Activated naive CD4-positive, alpha-beta T cell treated with anti-CD3 and anti-CD28 coated beads, Interleukin-2, amount 10 ng/mL, durations not matched to agents 7 days and 5 days (primary cell): Measurements from ENCODE around the gene PIK3R5.
"Not testable (repeated sequence)": the region's sequence is repeated elsewhere in the genome, so short reads cannot be mapped to it uniquely, and the experiment has no call there.

Source experiments
- CTCF ChIA-PET: fragments of 350-600 bp; sonication (Branson Sonifier 250); formaldehyde crosslinking; loops from one replicate; lab custom pipeline; 2021; ENCODE audit warnings: antibody characterized with exemption; lab: Charles Lee
- DNase-seq: peaks from one replicate; pipeline ENCODE4 v3.0.0-alpha.2; 2020
- H3K27ac Mint-ChIP-seq: one replicate; pipeline ENCODE4 v1.8.0; 2021; ENCODE audit warnings: mild to moderate bottlenecking, moderate library complexity, mixed read lengths
- H3K27me3 Mint-ChIP-seq: one replicate; pipeline ENCODE4 v1.8.0; 2021; ENCODE audit warnings: mild to moderate bottlenecking, mixed read lengths
- H3K36me3 Mint-ChIP-seq: one replicate; pipeline ENCODE4 v1.8.0; 2021; ENCODE audit warnings: mixed read lengths
- H3K4me1 Mint-ChIP-seq: one replicate; pipeline ENCODE4 v1.8.0; 2021; ENCODE audit warnings: mixed read lengths
- H3K4me3 Mint-ChIP-seq: one replicate; pipeline ENCODE4 v1.8.0; 2021; ENCODE audit warnings: mild to moderate bottlenecking, moderate library complexity, mixed read lengths
- H3K9me3 Mint-ChIP-seq: one replicate; pipeline ENCODE4 v1.8.0; 2021; ENCODE audit warnings: mixed read lengths

The PIK3R5 gene

DNA sequence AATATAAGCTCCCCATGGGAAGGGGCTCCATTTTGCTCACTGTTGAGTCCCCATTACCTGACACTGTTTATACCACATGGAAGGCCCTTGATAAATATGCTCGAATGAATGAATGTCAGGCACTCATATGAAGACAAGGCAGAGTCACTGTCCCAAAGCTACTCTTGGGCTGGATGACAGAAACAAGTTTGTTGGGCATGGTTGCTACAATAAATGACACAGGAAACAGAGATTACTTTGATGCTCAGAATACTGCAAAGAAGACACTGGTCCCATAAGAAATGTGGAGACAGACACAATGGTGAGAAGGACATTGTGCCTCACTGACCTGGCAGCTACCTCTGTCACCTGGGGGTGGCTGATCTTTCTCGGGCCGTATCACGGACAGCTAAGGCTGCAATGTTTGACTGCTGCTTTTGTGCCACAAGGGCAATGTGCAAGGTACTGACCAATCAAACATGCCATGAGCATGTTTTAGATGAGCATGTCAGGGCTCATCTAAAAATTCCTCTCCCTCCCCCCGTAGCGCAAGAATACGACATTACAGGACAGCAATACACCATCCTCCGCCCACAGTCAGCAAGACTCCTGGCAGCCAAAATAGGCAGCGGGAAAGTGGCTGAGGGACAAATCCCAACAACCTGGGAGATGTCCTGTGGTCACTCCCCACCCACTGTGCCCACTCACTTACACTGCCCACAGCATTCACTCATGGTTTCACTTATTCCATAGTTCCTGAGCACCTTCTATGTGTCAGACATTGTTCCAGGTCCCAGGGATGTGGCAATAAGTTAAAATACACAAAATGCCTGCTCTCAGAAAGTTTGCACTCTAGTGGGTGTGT lies 103.1 kb downstream of the PIK3R5 start:
- CTCF ChIA-PET, result interaction anchor here (0.9 to 1.4 kb wide), 3 partner anchors 30 to 141 kb away, joined by 3 to 4 read pairs (median 3); no protein-coding TSS in a partner anchor
- Mint-ChIP-seq H3K4me3 (no peak overlapping the region), H3K27ac (no peak overlapping the region), H3K27me3 (peaks cover 7% of the 10 kb centered on the region), H3K36me3 (peaks cover 15% of the 10 kb centered on the region), H3K4me1 (peaks cover 65% of the 10 kb centered on the region), H3K9me3 (no peaks in the 10 kb centered on the region)
- DNase-seq, result no peak

GRCh38 chr17:8861495-8862181 lies 103.9 kb downstream of the PIK3R5 start:
- H3K27me3 Mint-ChIP-seq, result peaks cover 2% of the 10 kb centered on the region
- no peak for DNase-seq
- no peak overlapping the region for H3K4me3 Mint-ChIP-seq
- H3K27ac Mint-ChIP-seq, result peak overlapping the region; percentile 4
- no peaks in the 10 kb centered on the region for H3K9me3 Mint-ChIP-seq
- peaks cover 17% of the 10 kb centered on the region for H3K36me3 Mint-ChIP-seq
- CTCF ChIA-PET, result interaction anchor here (0.9 to 1.4 kb wide), 3 partner anchors 31 to 141 kb away, joined by 3 to 4 read pairs (median 3); no protein-coding TSS in a partner anchor
- peaks cover 64% of the 10 kb centered on the region for H3K4me1 Mint-ChIP-seq

DNA sequence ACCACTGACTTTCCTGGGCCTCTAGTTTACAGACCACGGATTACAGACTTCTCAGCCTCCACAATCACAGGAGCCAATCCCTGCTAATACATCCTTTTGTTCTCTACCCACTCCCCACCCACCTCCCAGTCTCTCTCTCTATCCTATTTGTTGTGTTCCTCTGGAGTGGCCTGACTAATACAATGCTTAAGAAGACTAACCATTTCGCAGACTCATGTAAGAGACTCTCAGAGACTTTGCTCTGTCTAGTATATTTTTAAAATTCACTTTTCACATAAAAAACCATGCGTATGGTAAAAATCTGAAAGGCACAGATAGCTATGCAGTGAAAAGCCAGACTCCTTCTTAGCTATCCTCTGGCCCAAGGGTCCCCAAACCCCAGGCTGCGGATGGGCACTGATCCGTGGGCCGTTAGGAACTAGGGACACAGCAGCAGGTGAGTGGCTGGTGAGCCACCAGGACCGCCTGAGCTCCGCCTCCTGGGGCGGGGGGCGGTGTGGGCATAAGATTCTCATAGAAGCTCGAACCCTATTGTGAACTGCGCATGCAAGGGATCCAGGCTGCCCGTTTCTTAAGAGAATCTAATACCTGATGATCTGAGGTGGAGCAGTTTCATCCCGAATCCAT lies 105.6 kb downstream of the PIK3R5 start:
- no peak overlapping the region for H3K4me3 Mint-ChIP-seq
- H3K27ac Mint-ChIP-seq, result no peak overlapping the region
- H3K36me3 Mint-ChIP-seq, result peaks cover 18% of the 10 kb centered on the region
- H3K4me1 Mint-ChIP-seq, result peaks cover 68% of the 10 kb centered on the region
- no peaks in the 10 kb centered on the region for H3K27me3 Mint-ChIP-seq
- no peak for DNase-seq
- CTCF ChIA-PET, result interaction anchor here (1.3 kb wide), 1 partner anchor 34 kb away, joined by 7 read pairs; no protein-coding TSS in a partner anchor
- H3K9me3 Mint-ChIP-seq, result no peaks in the 10 kb centered on the region

DNA sequence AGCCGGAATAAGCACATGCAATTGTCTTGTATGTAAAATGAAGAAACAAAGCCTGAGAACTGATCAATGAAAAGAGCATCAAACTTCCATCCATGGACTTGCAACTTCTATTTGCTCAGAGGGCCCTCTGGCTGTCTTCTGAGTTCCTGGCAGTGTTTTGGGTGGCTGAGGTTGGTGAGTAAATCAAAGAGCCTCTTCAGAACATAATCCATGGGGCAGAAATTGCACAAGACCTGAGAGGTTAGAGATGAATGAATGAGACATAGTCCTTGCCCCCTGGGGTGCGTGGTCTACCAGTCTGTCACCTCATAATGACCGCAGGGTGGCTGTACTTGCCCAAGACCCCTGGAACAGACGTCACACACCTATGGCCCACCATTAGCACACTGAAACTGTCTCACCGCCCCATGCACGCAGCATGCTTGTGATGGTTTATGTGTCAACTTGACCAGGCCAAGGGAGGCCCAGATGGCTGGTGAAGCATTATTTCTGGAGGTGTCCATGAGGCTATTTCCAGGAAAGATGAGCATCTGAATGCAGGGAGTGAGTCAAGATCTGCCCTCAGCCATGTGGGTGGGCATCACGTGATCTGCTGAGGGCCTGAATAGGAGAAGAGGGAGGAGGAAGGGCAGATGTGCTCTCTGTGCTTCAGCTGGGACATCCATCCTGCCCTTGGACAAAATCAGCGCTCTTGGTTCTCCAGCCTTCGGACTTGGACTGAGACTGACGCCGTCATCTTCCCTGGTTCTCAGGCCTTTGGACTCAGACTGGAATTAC lies 106.3 kb downstream of the PIK3R5 start:
- Mint-ChIP-seq H3K27me3 (no peaks in the 10 kb centered on the region), H3K36me3 (peaks cover 16% of the 10 kb centered on the region), H3K27ac (peak overlapping the region; percentile 56), H3K9me3 (no peaks in the 10 kb centered on the region), H3K4me3 (no peak overlapping the region), H3K4me1 (peaks cover 65% of the 10 kb centered on the region)
- DNase-seq, result no peak
- CTCF ChIA-PET, result interaction anchor here (0.5 to 1.1 kb wide), 2 partner anchors 8 to 184 kb away, joined by 3 to 4 read pairs; partner anchors contain the start of gene PIK3R6

- peak; percentile 69 for DNase-seq
- peak overlapping the region; percentile 81 for H3K27ac Mint-ChIP-seq
- H3K27me3 Mint-ChIP-seq, result no peaks in the 10 kb centered on the region
- peaks cover 65% of the 10 kb centered on the region for H3K4me1 Mint-ChIP-seq
- CTCF ChIA-PET, result interaction anchor here (0.7 to 1.2 kb wide), 4 partner anchors 9 to 175 kb away, joined by 3 to 5 read pairs (median 4); partner anchors contain the start of gene PIK3R6
- H3K4me3 Mint-ChIP-seq, result peak overlapping the region; percentile 57
- peaks cover 14% of the 10 kb centered on the region for H3K36me3 Mint-ChIP-seq
- H3K9me3 Mint-ChIP-seq, result no peaks in the 10 kb centered on the region
Observed at GRCh38 chr17:8857919-8858318, 107.6 kb downstream of the PIK3R5 start.

GRCh38 chr17:8856869-8857575 lies 108.5 kb downstream of the PIK3R5 start:
- Mint-ChIP-seq H3K4me3 (peak overlapping the region; percentile 14), H3K36me3 (peaks cover 9% of the 10 kb centered on the region), H3K4me1 (peaks cover 56% of the 10 kb centered on the region), H3K27ac (peak overlapping the region; percentile 81), H3K9me3 (no peaks in the 10 kb centered on the region), H3K27me3 (no peaks in the 10 kb centered on the region)
- no peak for DNase-seq
- CTCF ChIA-PET, result interaction anchor here (0.7 to 1.1 kb wide), 3 partner anchors 38 to 174 kb away, joined by 3 read pairs; no protein-coding TSS in a partner anchor

DNA sequence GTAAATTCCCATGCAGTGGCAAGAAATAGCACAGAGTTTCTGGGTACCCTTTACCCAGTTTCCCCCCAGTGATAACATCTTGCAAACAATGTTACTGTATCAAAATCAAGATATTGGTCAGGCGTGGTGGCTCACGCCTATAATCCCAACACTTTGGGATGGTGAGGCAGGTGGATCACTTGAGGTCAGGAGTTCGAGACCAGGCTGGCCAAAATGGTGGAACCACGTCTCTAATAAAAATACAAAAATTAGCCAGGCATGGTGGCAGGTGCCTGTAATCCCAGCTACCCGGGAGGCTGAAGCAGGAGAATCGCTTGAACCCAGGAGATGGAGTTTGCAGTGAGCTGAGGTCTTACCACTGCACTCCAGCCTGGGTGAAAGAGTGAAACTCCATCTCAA lies 109.3 kb downstream of the PIK3R5 start:
- H3K36me3 Mint-ChIP-seq, result peaks cover 11% of the 10 kb centered on the region
- CTCF ChIA-PET, result interaction anchor here (1.1 kb wide), 1 partner anchor 39 kb away, joined by 3 read pairs; no protein-coding TSS in a partner anchor
- DNase-seq, H3K27ac Mint-ChIP-seq, H3K9me3 Mint-ChIP-seq, H3K4me3 Mint-ChIP-seq, H3K27me3 Mint-ChIP-seq: not testable (repeated sequence)
- H3K4me1 Mint-ChIP-seq, result peaks cover 48% of the 10 kb centered on the region

DNA sequence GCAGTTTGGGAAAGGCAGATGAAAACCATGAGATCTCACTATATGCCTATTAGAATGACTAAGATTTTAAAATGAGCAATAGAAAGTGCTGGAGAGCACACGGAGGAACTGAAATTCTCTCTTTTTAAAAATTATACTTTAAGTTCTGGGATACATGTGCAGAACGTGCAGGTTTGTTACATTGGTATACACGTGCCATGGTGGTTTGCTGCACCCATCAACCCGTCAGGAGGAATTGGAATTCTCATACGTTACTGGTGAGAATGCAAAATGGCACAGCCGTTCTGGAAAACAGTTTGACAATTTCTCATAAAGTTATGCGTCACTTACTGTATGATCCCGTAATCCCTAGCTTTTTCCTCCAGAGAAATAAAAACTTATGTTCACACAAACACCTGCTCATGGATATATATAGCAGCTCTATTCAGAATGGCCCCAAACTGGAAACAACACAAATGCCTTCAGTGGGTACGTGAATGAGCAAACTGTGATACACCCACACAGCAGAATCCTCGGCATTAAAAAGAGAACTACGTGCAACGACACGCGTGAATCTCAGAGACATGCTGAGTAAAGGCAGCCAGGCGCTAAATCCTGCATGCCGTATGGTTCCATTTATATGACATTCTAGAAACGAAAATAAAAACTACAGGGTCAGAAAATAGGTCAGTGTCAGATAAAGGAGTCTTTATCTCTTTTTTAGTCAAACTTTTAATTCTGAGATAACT lies 109.9 kb downstream of the PIK3R5 start:
- H3K36me3 Mint-ChIP-seq, result peaks cover 11% of the 10 kb centered on the region
- no peak overlapping the region for H3K4me3 Mint-ChIP-seq
- DNase-seq, result no peak
- no peak overlapping the region for H3K27ac Mint-ChIP-seq
- no peaks in the 10 kb centered on the region for H3K9me3 Mint-ChIP-seq
- H3K27me3 Mint-ChIP-seq, result no peaks in the 10 kb centered on the region
- H3K4me1 Mint-ChIP-seq, result peaks cover 43% of the 10 kb centered on the region
- CTCF ChIA-PET, result no interaction called here

- no peaks in the 10 kb centered on the region for H3K27me3 Mint-ChIP-seq
- H3K4me1 Mint-ChIP-seq, result peaks cover 12% of the 10 kb centered on the region
- peaks cover 17% of the 10 kb centered on the region for H3K36me3 Mint-ChIP-seq
- CTCF ChIA-PET, result no interaction called here
- no peak overlapping the region for H3K4me3 Mint-ChIP-seq
- H3K9me3 Mint-ChIP-seq, result no peaks in the 10 kb centered on the region
- H3K27ac Mint-ChIP-seq, result no peak overlapping the region
- no peak for DNase-seq
Observed at GRCh38 chr17:8851600-8851999, 113.9 kb downstream of the PIK3R5 start.

GRCh38 chr17:8849311-8850041 lies 116.0 kb downstream of the PIK3R5 start:
- H3K4me3 Mint-ChIP-seq, result no peak overlapping the region
- H3K27me3 Mint-ChIP-seq, result no peaks in the 10 kb centered on the region
- CTCF ChIA-PET, result interaction anchor here (1.4 kb wide), 1 partner anchor 46 kb away, joined by 4 read pairs; no protein-coding TSS in a partner anchor
- no peak overlapping the region for H3K27ac Mint-ChIP-seq
- no peak for DNase-seq
- H3K4me1 Mint-ChIP-seq, result peaks cover 2% of the 10 kb centered on the region
- H3K36me3 Mint-ChIP-seq, result peaks cover 24% of the 10 kb centered on the region
- H3K9me3 Mint-ChIP-seq, result no peaks in the 10 kb centered on the region

GRCh38 chr17:8847891-8848290 lies 117.6 kb downstream of the PIK3R5 start:
- peaks cover 7% of the 10 kb centered on the region for H3K4me1 Mint-ChIP-seq
- H3K27me3 Mint-ChIP-seq, result no peaks in the 10 kb centered on the region
- H3K4me3 Mint-ChIP-seq, result no peak overlapping the region
- CTCF ChIA-PET, result interaction anchor here (0.6 kb wide), 1 partner anchor 87 kb away, joined by 5 read pairs; no protein-coding TSS in a partner anchor
- DNase-seq, result no peak
- H3K36me3 Mint-ChIP-seq, result peaks cover 24% of the 10 kb centered on the region
- no peak overlapping the region for H3K27ac Mint-ChIP-seq
- H3K9me3 Mint-ChIP-seq, result no peaks in the 10 kb centered on the region

- no peaks in the 10 kb centered on the region for H3K9me3 Mint-ChIP-seq
- CTCF ChIA-PET, result no interaction called here
- no peak for DNase-seq
Observed at GRCh38 chr17:8846768-8847211, 118.7 kb downstream of the PIK3R5 start.

More at GRCh38 chr17:8846768-8847211, 118.7 kb downstream of the PIK3R5 start:
- H3K4me1 Mint-ChIP-seq, result peaks cover 7% of the 10 kb centered on the region
- no peaks in the 10 kb centered on the region for H3K27me3 Mint-ChIP-seq
- H3K27ac Mint-ChIP-seq, result no peak overlapping the region
- H3K36me3 Mint-ChIP-seq, result peaks cover 21% of the 10 kb centered on the region
- H3K4me3 Mint-ChIP-seq, result no peak overlapping the region
